K562 (cell line): ENCODE results near the gene GOLGA6L2. TPM values are rescaled to one million over a fixed set of nuclear protein-coding genes. Genes with fewer than 3 reads are reported as not detected.

Source experiments
- ATAC-seq: fragments of 200-7000 bp; cut with Tn5 transposase; 3 replicates; pipeline ENCODE4 v1.9.1; 2020; ENCODE audit warnings: moderate library complexity
- BruUV-seq: library from RNA; stranded (reverse); fragments of 400-500 nt; replicated peaks from 2 replicates; lab custom pipeline; 2021; lab: Mats Ljungman, UMichigan
- CTCF ChIA-PET: fragments of 300-600 bp; formaldehyde crosslinking; extraction: SDS; loops from one replicate; lab custom pipeline; 2021; ENCODE audit warnings: low intra/inter-chr PET ratio; lab: Yijun Ruan, JAX
- POLR2A ChIA-PET: fragments of 300-600, 350-650 bp; sonication (Branson Sonifier 250); formaldehyde crosslinking; extraction: SDS; loops from one replicate; lab custom pipeline; 2021; ENCODE audit warnings: antibody characterized with exemption, inconsistent platforms; lab: Yijun Ruan, JAX
- DNase-seq, 4 experiments: peaks; one replicate each; pipeline versions ENCODE4 v3.0.0 to v3.0.0-alpha.2; 2011 to 2018; ENCODE audit warnings: low spot score in 3 of 4, mixed read lengths in 3 of 4; ENCODE audit errors: extremely low read depth in 1 of 4
- FAIRE-seq: peaks from 2 replicates; lab custom pipeline; 2011; peaks lifted over from hg19 to GRCh38; lab: Jason Lieb, UNC
- H2AFZ ChIP-seq: 2 replicates; pipeline ENCODE4 v1.6.0; 2011; ENCODE audit warnings: low read depth, low read length, control low read depth, inconsistent platforms
- H3K27ac ChIP-seq: fragments of 200-600 bp; 3 replicates; pipeline ENCODE4 v1.8.0; 2011; ENCODE audit warnings: low read depth, mild to moderate bottlenecking, control low read depth, inconsistent platforms, low read length, moderate library complexity, mixed read lengths; ENCODE audit errors: extremely low read depth
- H3K27me3 ChIP-seq, 2 experiments: fragments of 300-600 bp in 1 of 2; 2 replicates in 1 of 2; 3 replicates in 1 of 2; pipeline versions ENCODE4 v1.6.0 to v1.8.0; 2011; ENCODE audit warnings: inconsistent platforms in 2 of 2, low read length in 2 of 2, mild to moderate bottlenecking in 1 of 2, mixed read lengths in 1 of 2, moderate library complexity in 1 of 2; ENCODE audit not compliant: control insufficient read depth in 2 of 2, insufficient read depth in 2 of 2
- H3K36me3 ChIP-seq: fragments of 300-600 bp; 3 replicates; pipeline ENCODE4 v1.8.0; 2011; ENCODE audit warnings: mild to moderate bottlenecking, low read length, inconsistent platforms; ENCODE audit not compliant: control insufficient read depth, insufficient read depth
- H3K4me1 ChIP-seq, 2 experiments: fragments of 200-600 bp in 1 of 2; replicated peaks in 1 of 2; 2 replicates in 1 of 2; 3 replicates in 1 of 2; pipeline versions ENCODE4 v1.5.1 to v1.8.0; 2011; ENCODE audit warnings: inconsistent platforms in 2 of 2, low read length in 2 of 2, mild to moderate bottlenecking in 1 of 2, mixed read lengths in 1 of 2, moderate library complexity in 1 of 2; ENCODE audit not compliant: control insufficient read depth in 2 of 2, insufficient read depth in 2 of 2
- H3K4me2 ChIP-seq: 2 replicates; pipeline ENCODE4 v1.6.1; 2011; ENCODE audit warnings: low read length, control low read depth, inconsistent platforms, mixed read lengths; ENCODE audit not compliant: insufficient read depth
- H3K4me3 ChIP-seq: fragments of 200-600 bp; sonication (generic), shearing (Covaris generic); 2 replicates; pipeline ENCODE4 v1.5.1; 2016; ENCODE audit warnings: control low read depth, inconsistent platforms
- H3K79me2 ChIP-seq: fragments of 200-600 bp; 3 replicates; pipeline ENCODE4 v1.8.0; 2011; ENCODE audit warnings: low read length, inconsistent platforms; ENCODE audit not compliant: control insufficient read depth, insufficient read depth
- H3K9ac ChIP-seq, 2 experiments: 2 replicates each; pipeline versions ENCODE4 v1.6.0 to v1.6.1; 2011; ENCODE audit warnings: low read depth in 2 of 2, low read length in 2 of 2, control low read depth in 1 of 2, inconsistent platforms in 1 of 2, mild to moderate bottlenecking in 1 of 2, mixed read lengths in 1 of 2; ENCODE audit not compliant: insufficient read depth in 1 of 2
- H3K9me1 ChIP-seq: one replicate; pipeline ENCODE4 v1.6.0; 2011; ENCODE audit warnings: inconsistent platforms, mild to moderate bottlenecking, low read length, moderate library complexity; ENCODE audit not compliant: control insufficient read depth, insufficient read depth
- H3K9me3 ChIP-seq: replicated peaks from 2 replicates; pipeline ENCODE4 v1.5.1; 2011; ENCODE audit warnings: low read depth, low read length, inconsistent platforms; ENCODE audit not compliant: control insufficient read depth, insufficient read depth
- H4K20me1 ChIP-seq: replicated peaks from 2 replicates; pipeline ENCODE4 v1.6.1; 2011; ENCODE audit warnings: low read length, inconsistent platforms, mixed read lengths; ENCODE audit not compliant: control insufficient read depth, insufficient read depth
- CC2D1A ChIP-seq: fragments of 450-650 bp; IDR thresholded peaks from 2 replicates; pipeline ENCODE4 v1.6.1; 2017; ENCODE audit warnings: mild to moderate bottlenecking
- DPF2 ChIP-seq: fragments of 450-650 bp; IDR thresholded peaks from 2 replicates; pipeline ENCODE4 v1.6.1; 2016
- EP300 ChIP-seq: IDR thresholded peaks from 2 replicates; pipeline ENCODE4 v1.6.1; 2012; ENCODE audit warnings: low read length, improper control_type of control experiment
- FOXM1 ChIP-seq, 2 experiments: fragments of 450-650 bp in 1 of 2; sonication (generic) in 1 of 2; formaldehyde crosslinking in 1 of 2; IDR thresholded peaks; 2 replicates each; pipeline versions ENCODE4 v1.6.1 to v1.9.0; 2017 to 2022; ENCODE audit warnings: low read depth in 2 of 2, mild to moderate bottlenecking in 2 of 2, missing genetic modification reagents in 1 of 2, moderate library complexity in 1 of 2
- MYBL2 ChIP-seq, 2 experiments: fragments of 450-650 bp in 1 of 2; sonication (generic) in 1 of 2; formaldehyde crosslinking in 1 of 2; IDR thresholded peaks; 2 replicates each; pipeline versions ENCODE4 v1.6.1 to v1.8.1; 2017 to 2022; ENCODE audit warnings: borderline replicate concordance in 1 of 2, inconsistent platforms in 1 of 2, low read depth in 1 of 2, mild to moderate bottlenecking in 1 of 2, missing genetic modification reagents in 1 of 2, moderate library complexity in 1 of 2
- NEUROD1 ChIP-seq: fragments of 150-350 bp; IDR thresholded peaks from 2 replicates; pipeline ENCODE4 v1.6.1; 2014; ENCODE audit warnings: borderline replicate concordance, low read length, low read depth; ENCODE audit not compliant: partially characterized antibody
- NFIX ChIP-seq: fragments of 250-450 bp; sonication (Bioruptor Pico); IDR thresholded peaks from 2 replicates; pipeline ENCODE4 v1.4.0; 2020; ENCODE audit warnings: low read depth, mild to moderate bottlenecking, moderate library complexity
- SP1 ChIP-seq: sonication (generic); formaldehyde crosslinking; IDR thresholded peaks from 2 replicates; pipeline ENCODE4 v1.8.1; 2022; ENCODE audit warnings: mild to moderate bottlenecking, missing genetic modification reagents
- TBL1XR1 ChIP-seq, 2 experiments: IDR thresholded peaks; 2 replicates each; pipeline ENCODE4 v1.6.1; 2012; ENCODE audit warnings: improper control_type of control experiment in 2 of 2, low read length in 2 of 2, mild to moderate bottlenecking in 1 of 2
- TBP ChIP-seq: optimal IDR thresholded peaks from 2 replicates; pipeline ENCODE3; 2011; ENCODE audit warnings: low read depth, low read length, improper control_type of control experiment
- ZNF589 ChIP-seq: fragments of 200-800 bp; sonication (Bioruptor generic); IDR thresholded peaks from 2 replicates; pipeline ENCODE4 v1.6.1; 2016; ENCODE audit warnings: low read depth, missing genetic modification characterization, missing compliant biosample characterization
- ZNF76 ChIP-seq: fragments of 250-450 bp; sonication (Bioruptor Pico); IDR thresholded peaks from 2 replicates; pipeline ENCODE4 v1.4.0; 2020; ENCODE audit warnings: mild to moderate bottlenecking, moderate library complexity, borderline replicate concordance
- ZNF766 ChIP-seq: fragments of 200-800 bp; sonication (Bioruptor generic); conservative IDR thresholded peaks from 2 replicates; pipeline ENCODE4 v1.6.1; 2016; ENCODE audit warnings: missing genetic modification characterization, missing compliant biosample characterization
- WGBS: fragments of 100-300 bp; shearing (Covaris generic); methylation state at CpG from one replicate; pipeline ENCODE4 v1.1.6; 2016; ENCODE audit warnings: low coverage, mixed read lengths; ENCODE audit not compliant: insufficient coverage; ENCODE audit errors: missing lambda C conversion rate; 5-methylcytosine and 5-hydroxymethylcytosine counted together
- in situ Hi-C: fragments of 300-500 bp; cut with MboI; formaldehyde crosslinking; loops from 4 replicates; pipeline ENCODE4 v1.15.0; 2018; ENCODE audit warnings: inconsistent platforms, mixed read lengths
- intact Hi-C: fragments of 100-400 bp; cut with micrococcal nuclease; formaldehyde crosslinking; loops from 2 replicates; pipeline ENCODE4 v1.14.2; 2022
- polyA plus RNA-seq, 8 experiments: library from polyadenylated mRNA; depleted of rRNA in 4 of 8; stranded (reverse) in 5 of 8; unstranded in 3 of 8; fragments of >200 nt; fragmentation: Nextera tagmentation in 2 of 8; fragmentation: Illumina TruSeq in 1 of 8; extraction: Ambion mirVana in 2 of 8; extraction: Trizol in 1 of 8; gene quantifications; 2 replicates each; pipeline versions ENCODE4 v1.2.1 to v1.2.3, GENCODE V29; 2011 to 2014; ENCODE audit warnings: inconsistent platforms in 1 of 8, missing spikeins in 1 of 8
- total RNA-seq, 7 experiments: library from RNA; depleted of rRNA in 6 of 7; stranded (reverse); fragments of >200 nt in 6 of 7; fragmentation: Illumina TruSeq in 2 of 7; extraction: Trizol in 2 of 7; gene quantifications; 2 replicates each; pipeline versions ENCODE4 v1.2.1 to v1.2.3, GENCODE V29; 2011 to 2021; ENCODE audit warnings: low replicate concordance in 1 of 7
- TF ChIP-seq, protein P1 (sequence below): fragments of 250-450 bp; sonication (Bioruptor Pico); IDR thresholded peaks from 2 replicates; pipeline ENCODE4 v1.5.0; 2020; ENCODE audit warnings: mild to moderate bottlenecking
- TF ChIP-seq, protein P2 (sequence below): sonication (generic); IDR thresholded peaks from 2 replicates; pipeline ENCODE4 v1.6.1; 2016

The GOLGA6L2 gene
- total and polyA plus RNA-seq, 9 of the 15 experiments (the other 6 are each of a cell fraction or from before 2014, with no cell fraction given): not detected

DNA sequence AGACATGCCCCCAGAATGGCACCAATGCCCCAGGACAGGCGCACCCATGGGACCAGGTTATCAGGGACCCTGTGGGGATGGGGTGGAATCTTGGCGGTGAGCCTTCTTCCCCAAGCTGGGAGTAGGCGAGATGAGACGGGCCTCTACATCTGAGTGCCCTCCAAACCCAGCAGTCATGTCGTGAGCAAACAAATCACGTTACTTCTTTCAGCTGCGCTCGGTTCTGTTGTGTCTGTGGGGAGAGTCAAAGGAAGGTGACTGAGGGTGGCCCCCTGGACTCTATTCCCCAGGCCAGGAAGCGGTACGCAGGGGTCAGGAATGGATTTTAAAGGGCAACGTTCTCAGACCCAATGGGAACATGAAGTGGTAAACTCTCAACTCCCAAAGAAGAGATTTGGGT, 2.8 kb downstream of the GOLGA6L2 start:
- BruUV-seq: no TSS peak
- ChIA-PET CTCF (no interaction called here), POLR2A (no interaction called here)
- WGBS: 0% methylated on average over 8 of the region's 11 CpGs
- no peak overlapping the region for H3K9ac ChIP-seq
- no peak overlapping the region for H3K4me3 ChIP-seq
- H3K27ac ChIP-seq: no peak overlapping the region
- H3K9me1 ChIP-seq: no peaks in the 10 kb centered on the region
- H3K27me3 ChIP-seq: peaks cover 22 to 42% of the 10 kb centered on the region in 2 experiments
- intact Hi-C loops: no loop called here
- TF ChIP-seq, protein P1, sequence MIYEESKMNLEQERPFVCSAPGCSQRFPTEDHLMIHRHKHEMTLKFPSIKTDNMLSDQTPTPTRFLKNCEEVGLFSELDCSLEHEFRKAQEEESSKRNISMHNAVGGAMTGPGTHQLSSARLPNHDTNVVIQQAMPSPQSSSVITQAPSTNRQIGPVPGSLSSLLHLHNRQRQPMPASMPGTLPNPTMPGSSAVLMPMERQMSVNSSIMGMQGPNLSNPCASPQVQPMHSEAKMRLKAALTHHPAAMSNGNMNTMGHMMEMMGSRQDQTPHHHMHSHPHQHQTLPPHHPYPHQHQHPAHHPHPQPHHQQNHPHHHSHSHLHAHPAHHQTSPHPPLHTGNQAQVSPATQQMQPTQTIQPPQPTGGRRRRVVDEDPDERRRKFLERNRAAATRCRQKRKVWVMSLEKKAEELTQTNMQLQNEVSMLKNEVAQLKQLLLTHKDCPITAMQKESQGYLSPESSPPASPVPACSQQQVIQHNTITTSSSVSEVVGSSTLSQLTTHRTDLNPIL: no peak
- TF ChIP-seq TBP: no peak
- no peaks in the 10 kb centered on the region for H3K79me2 ChIP-seq
- FAIRE-seq (no peak), DNase-seq (no peak), ATAC-seq (no peak)
- no peak overlapping the region for H3K4me2 ChIP-seq
- in situ Hi-C loops: no loop called here
- H3K9me3 ChIP-seq: no peaks in the 10 kb centered on the region
- H3K4me1 ChIP-seq: peaks cover 0 to 5% of the 10 kb centered on the region in 2 experiments; a peak in 2 of 5 replicates
- no peak overlapping the region for H2AFZ ChIP-seq
- H4K20me1 ChIP-seq: no peaks in the 10 kb centered on the region
- no peaks in the 10 kb centered on the region for H3K36me3 ChIP-seq

DNA sequence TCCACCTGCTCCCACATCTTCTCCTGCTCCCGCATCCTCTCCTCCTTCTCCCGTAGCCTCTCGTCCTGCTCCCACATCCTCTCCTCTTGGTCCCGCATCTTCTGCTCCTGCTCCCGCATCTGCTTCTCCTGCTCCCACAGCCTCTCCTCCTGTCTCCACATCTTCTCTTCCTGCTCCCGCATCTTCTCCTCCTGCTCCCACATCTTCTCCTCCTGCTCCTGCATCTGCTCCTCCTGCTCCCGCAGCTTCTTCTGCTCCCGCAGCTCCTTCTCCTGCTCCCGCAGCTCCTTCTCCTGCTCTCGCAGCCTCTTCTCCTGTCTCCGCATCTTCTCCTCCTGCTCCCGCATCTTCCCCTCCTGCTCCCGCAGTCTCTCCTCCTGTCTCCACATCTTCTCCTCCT, 5.8 kb downstream of the GOLGA6L2 start:
- WGBS: 5% methylated on average over 11 of the region's 13 CpGs
- FAIRE-seq: no peak
- Histone ChIP-seq H3K4me3 (no peak overlapping the region), H3K27me3 (peaks cover 20 to 52% of the 10 kb centered on the region in 2 experiments), H3K9me3 (no peaks in the 10 kb centered on the region), H3K79me2 (no peaks in the 10 kb centered on the region), H3K4me2 (no peak overlapping the region), H4K20me1 (no peaks in the 10 kb centered on the region), H3K36me3 (no peaks in the 10 kb centered on the region), H3K9ac (no peak overlapping the region), H3K4me1 (no peaks in the 10 kb centered on the region), H2AFZ (no peak overlapping the region), H3K9me1 (no peaks in the 10 kb centered on the region), H3K27ac (no peak overlapping the region)
- BruUV-seq: no TSS peak
- intact Hi-C loops (no loop called here), in situ Hi-C loops (no loop called here)
- ChIA-PET CTCF (no interaction called here), POLR2A (interaction anchor here (0.6 kb wide), 1 partner anchor 12 kb away, joined by 4 read pairs; no protein-coding TSS in a partner anchor)
- no peak for ATAC-seq
- no peak for DNase-seq
- TF ChIP-seq ZNF76: no peak
- TF ChIP-seq TBL1XR1 (IDR thresholded peaks at IDR 0.05; ENCODE audit: low read length in 2 of 2): no peak
- TF ChIP-seq EP300: no peak
- TF ChIP-seq, protein P2, sequence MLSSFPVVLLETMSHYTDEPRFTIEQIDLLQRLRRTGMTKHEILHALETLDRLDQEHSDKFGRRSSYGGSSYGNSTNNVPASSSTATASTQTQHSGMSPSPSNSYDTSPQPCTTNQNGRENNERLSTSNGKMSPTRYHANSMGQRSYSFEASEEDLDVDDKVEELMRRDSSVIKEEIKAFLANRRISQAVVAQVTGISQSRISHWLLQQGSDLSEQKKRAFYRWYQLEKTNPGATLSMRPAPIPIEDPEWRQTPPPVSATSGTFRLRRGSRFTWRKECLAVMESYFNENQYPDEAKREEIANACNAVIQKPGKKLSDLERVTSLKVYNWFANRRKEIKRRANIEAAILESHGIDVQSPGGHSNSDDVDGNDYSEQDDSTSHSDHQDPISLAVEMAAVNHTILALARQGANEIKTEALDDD: no peak
- no peak for TF ChIP-seq NFIX (CRISPR knock-in tag)
- no peak for TF ChIP-seq MYBL2 (IDR thresholded peaks at IDR 0.05; ENCODE audit: low read depth)
- no peak for TF ChIP-seq MYBL2 (CRISPR knock-in tag; IDR thresholded peaks at IDR 0.05; ENCODE audit: borderline replicate concordance)
- TF ChIP-seq CC2D1A: no peak
- TF ChIP-seq ZNF589 (CRISPR knock-in tag): no peak
- no peak for TF ChIP-seq SP1
- no peak for TF ChIP-seq ZNF766 (CRISPR knock-in tag)
- TF ChIP-seq DPF2: no peak
- no peak for TF ChIP-seq FOXM1 (IDR thresholded peaks at IDR 0.05; ENCODE audit: low read depth)
- TF ChIP-seq FOXM1 (CRISPR knock-in tag; IDR thresholded peaks at IDR 0.05; ENCODE audit: low read depth): no peak
- no peak for TF ChIP-seq NEUROD1
